ENCODE data around the gene AKT1S1. TPM values are rescaled to one million over a fixed set of nuclear protein-coding genes. Genes with fewer than 3 reads are reported as not detected.

The AKT1S1 gene
- total and polyA plus RNA-seq, 5 donors from 2014 or later = 3.0 to 12.9 (median 4.1) TPM

DNA sequence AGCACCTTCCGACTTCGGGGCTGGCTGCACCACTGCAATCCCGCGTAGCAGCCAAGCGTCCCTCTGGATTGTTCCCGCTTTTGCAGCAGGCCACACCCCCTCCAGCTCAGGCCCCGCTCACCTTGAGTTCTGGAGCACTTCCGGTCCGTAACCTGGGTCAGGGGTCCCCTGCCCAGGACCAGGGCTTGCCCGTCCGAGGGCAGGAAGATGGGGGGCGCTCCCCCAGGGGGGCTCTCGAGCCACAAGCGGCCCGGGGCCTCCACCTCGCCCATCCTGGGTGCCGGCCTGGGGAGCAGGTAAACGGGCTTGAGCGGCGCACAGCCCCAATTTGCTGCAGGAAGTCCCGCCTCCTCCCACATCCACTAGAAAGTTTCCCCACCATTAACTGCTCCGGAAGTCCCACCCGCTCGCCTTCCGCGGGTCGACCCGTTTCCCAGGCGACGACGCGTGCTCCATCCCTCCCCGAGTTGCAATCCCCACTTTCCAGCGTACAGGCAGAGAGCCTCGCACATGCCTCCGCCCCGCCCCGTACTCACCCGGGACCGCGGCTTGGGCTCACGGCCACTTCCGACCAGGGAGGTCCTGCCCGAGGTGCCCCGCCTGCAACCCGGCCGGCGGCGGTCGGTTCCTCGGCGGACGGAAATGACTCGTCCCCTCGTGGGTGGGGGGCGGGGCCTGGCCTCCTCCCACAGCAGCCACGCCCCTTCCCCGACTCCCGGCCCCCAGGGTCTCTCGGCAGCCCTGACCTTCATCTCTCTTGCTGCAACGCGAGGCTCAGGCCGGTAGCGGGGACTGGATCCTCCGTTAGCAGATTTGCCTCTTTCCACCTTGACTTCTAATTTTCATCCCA lies 10.0 kb downstream of the AKT1S1 start, which contains the start of gene PNKP:
Gene PNKP, minus strand, starts transcription at position 644 of the 850 bp plus-strand sequence. Its CDS starts 372 bp downstream, at position 272.
- H3K27me3 ChIP-seq (ENCODE audit: control insufficient read depth, insufficient read depth, low read length) = no peaks in the 10 kb centered on the region
- H3K9me3 ChIP-seq (ENCODE audit: control insufficient read depth in 2 of 2, low read length in 2 of 2) = no peaks in the 10 kb centered on the region
- peak within 1 kb of the TSS; percentile 83 for H3K4me3 ChIP-seq (ENCODE audit: low read depth, low read length)
- ATAC-seq (ENCODE audit: low read depth in 2 of 2) (peak; percentile 50 to 53), DNase-seq (peak; percentile 80 to 95 (median 91))
- peaks cover 6% of the 10 kb centered on the region for H3K36me3 ChIP-seq (ENCODE audit: control insufficient read depth, insufficient read depth, low read length)
- peak within 1 kb of the TSS; percentile 98 for H3K27ac ChIP-seq (ENCODE audit: insufficient read depth, low read length, poor library complexity, severe bottlenecking)
- peaks cover 40% of the 10 kb centered on the region for H3K4me1 ChIP-seq (ENCODE audit: control insufficient read depth, insufficient read depth, low read length, poor library complexity, severe bottlenecking)
- H3K27me3 Mint-ChIP-seq = peaks cover 10% of the 10 kb centered on the region
- peak within 1 kb of the TSS in 2 of 3 donors; percentile 98 to 100 for H3K27ac Mint-ChIP-seq
- no peaks in the 10 kb centered on the region for H3K9me3 Mint-ChIP-seq
- peak within 1 kb of the TSS in 2 of 4 donors; percentile 99 to 100 for H3K4me3 Mint-ChIP-seq
- H3K36me3 Mint-ChIP-seq = peaks cover 5% of the 10 kb centered on the region
- peaks cover 0 to 51% (median 21%) of the 10 kb centered on the region in 4 donors for H3K4me1 Mint-ChIP-seq

DNA sequence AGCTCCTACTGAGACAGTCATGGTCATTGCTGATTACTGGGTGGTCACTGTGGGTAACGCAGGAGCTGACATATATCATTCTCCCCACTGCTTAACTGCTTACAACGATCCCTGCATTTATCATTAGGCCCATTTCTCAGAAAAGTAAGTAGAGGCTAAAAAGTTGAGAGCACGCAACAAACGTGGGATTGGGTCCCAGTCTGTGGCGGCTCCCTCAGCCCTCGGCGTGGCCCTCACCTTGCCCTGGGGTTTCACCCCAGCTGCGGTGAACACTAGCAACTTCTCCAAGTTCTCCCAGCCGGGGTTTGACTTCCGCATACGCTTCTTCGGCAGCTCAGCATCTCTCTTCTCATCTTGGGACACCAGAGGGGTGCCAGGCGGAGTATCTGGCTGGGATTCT lies 12.3 kb downstream of the AKT1S1 start:
- Histone ChIP-seq H3K4me3 (ENCODE audit: low read depth, low read length) (no peak overlapping the region), H3K4me1 (ENCODE audit: control insufficient read depth, insufficient read depth, low read length, poor library complexity, severe bottlenecking) (peaks cover 32% of the 10 kb centered on the region), H3K27ac (ENCODE audit: insufficient read depth, low read length, poor library complexity, severe bottlenecking) (no peak overlapping the region), H3K9me3 (ENCODE audit: control insufficient read depth in 2 of 2, low read length in 2 of 2) (no peaks in the 10 kb centered on the region), H3K36me3 (ENCODE audit: control insufficient read depth, insufficient read depth, low read length) (peaks cover 19% of the 10 kb centered on the region), H3K27me3 (ENCODE audit: control insufficient read depth, insufficient read depth, low read length) (no peaks in the 10 kb centered on the region)
- no peak for ATAC-seq (ENCODE audit: low read depth in 2 of 2)
- peaks cover 5% of the 10 kb centered on the region for H3K36me3 Mint-ChIP-seq
- peaks cover 10% of the 10 kb centered on the region for H3K27me3 Mint-ChIP-seq
- DNase-seq = no peak
- no peak overlapping the region for H3K27ac Mint-ChIP-seq
- H3K4me3 Mint-ChIP-seq = peak overlapping the region in 3 of 4 donors; percentile 6 to 75 (median 58)
- H3K9me3 Mint-ChIP-seq = peaks cover 0 to 1% (median 0%) of the 10 kb centered on the region in 7 donors
- H3K4me1 Mint-ChIP-seq = peaks cover 0 to 35% (median 14%) of the 10 kb centered on the region in 4 donors

DNA sequence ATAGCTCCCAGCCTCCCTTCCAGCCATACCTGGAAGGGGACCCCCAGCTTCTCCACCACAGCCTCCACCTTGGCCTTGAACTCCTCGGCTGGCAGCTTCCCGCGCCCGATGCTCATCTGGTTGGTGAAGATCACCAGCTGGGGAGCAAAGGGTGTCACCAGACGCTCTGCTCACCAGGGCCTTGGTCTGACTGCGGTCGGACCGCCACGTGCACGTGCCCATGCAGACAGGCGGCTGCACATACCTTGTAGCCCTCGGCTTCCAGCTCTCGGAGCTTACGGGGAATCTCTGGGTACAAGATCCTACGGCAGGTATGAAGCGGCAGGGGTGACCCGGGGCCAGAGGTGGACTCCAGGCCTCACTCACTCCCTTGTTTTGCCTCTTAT lies 13.2 kb downstream of the AKT1S1 start:
- no peaks in the 10 kb centered on the region for H3K9me3 ChIP-seq (ENCODE audit: control insufficient read depth in 2 of 2, low read length in 2 of 2)
- peak overlapping the region in 2 of 4 donors; percentile 6 to 21 for H3K4me3 Mint-ChIP-seq
- no peak overlapping the region for H3K4me3 ChIP-seq (ENCODE audit: low read depth, low read length)
- DNase-seq (no peak), ATAC-seq (ENCODE audit: low read depth in 2 of 2) (no peak)
- peaks cover 24% of the 10 kb centered on the region for H3K4me1 ChIP-seq (ENCODE audit: control insufficient read depth, insufficient read depth, low read length, poor library complexity, severe bottlenecking)
- H3K27me3 Mint-ChIP-seq = peaks cover 10% of the 10 kb centered on the region
- peaks cover 0 to 1% (median 0%) of the 10 kb centered on the region in 7 donors for H3K9me3 Mint-ChIP-seq
- no peak overlapping the region for H3K27ac ChIP-seq (ENCODE audit: insufficient read depth, low read length, poor library complexity, severe bottlenecking)
- no peaks in the 10 kb centered on the region for H3K27me3 ChIP-seq (ENCODE audit: control insufficient read depth, insufficient read depth, low read length)
- peaks cover 24% of the 10 kb centered on the region for H3K36me3 ChIP-seq (ENCODE audit: control insufficient read depth, insufficient read depth, low read length)
- H3K36me3 Mint-ChIP-seq = peaks cover 5% of the 10 kb centered on the region
- peaks cover 0 to 35% (median 14%) of the 10 kb centered on the region in 4 donors for H3K4me1 Mint-ChIP-seq
- no peak overlapping the region for H3K27ac Mint-ChIP-seq

DNA sequence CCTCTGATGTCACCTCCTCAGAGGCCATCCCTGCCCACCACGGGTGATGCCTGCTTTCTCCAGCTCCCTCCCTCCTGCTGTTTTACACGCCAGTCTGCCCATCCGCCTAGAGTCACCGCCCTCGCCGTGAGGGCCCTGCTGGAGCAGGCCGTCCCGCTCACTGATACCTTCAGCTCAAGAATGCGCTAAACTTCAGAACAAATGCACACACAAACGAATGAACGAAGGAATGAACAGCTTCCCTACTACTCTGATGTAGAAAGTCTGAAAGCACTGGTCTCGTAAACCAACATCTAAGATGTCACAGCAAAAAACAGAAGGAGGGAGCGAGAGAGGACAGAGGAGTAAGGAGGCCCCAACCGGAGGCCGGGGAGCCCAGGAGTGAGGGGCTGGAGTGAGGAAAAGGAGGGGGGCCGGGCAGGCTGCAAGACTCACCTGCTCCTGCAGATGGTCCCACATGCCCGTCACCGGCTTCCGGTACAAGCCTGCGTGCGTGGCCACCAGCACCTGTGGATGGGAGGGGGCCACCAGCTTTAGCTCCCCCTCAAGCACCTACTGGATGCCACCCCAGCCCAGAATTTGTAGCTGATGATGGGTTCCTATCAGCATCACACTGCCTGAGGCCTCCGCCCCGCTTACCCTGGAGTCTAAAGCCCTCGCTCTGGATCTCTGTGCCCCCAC lies 13.8 kb downstream of the AKT1S1 start:
- H3K36me3 Mint-ChIP-seq = peaks cover 5% of the 10 kb centered on the region
- Histone ChIP-seq H3K27me3 (ENCODE audit: control insufficient read depth, insufficient read depth, low read length) (no peaks in the 10 kb centered on the region), H3K36me3 (ENCODE audit: control insufficient read depth, insufficient read depth, low read length) (peaks cover 27% of the 10 kb centered on the region), H3K9me3 (ENCODE audit: control insufficient read depth in 2 of 2, low read length in 2 of 2) (no peaks in the 10 kb centered on the region), H3K27ac (ENCODE audit: insufficient read depth, low read length, poor library complexity, severe bottlenecking) (no peak overlapping the region), H3K4me3 (ENCODE audit: low read depth, low read length) (no peak overlapping the region), H3K4me1 (ENCODE audit: control insufficient read depth, insufficient read depth, low read length, poor library complexity, severe bottlenecking) (peaks cover 19% of the 10 kb centered on the region)
- no peak for ATAC-seq (ENCODE audit: low read depth in 2 of 2)
- H3K9me3 Mint-ChIP-seq = peaks cover 0 to 1% (median 0%) of the 10 kb centered on the region in 7 donors
- peaks cover 10% of the 10 kb centered on the region for H3K27me3 Mint-ChIP-seq
- H3K4me1 Mint-ChIP-seq = peaks cover 0 to 35% (median 14%) of the 10 kb centered on the region in 4 donors
- peak overlapping the region in 1 of 3 donors; percentile 79 for H3K27ac Mint-ChIP-seq
- DNase-seq = no peak
- peak overlapping the region in 2 of 4 donors; percentile 2 to 47 for H3K4me3 Mint-ChIP-seq

DNA sequence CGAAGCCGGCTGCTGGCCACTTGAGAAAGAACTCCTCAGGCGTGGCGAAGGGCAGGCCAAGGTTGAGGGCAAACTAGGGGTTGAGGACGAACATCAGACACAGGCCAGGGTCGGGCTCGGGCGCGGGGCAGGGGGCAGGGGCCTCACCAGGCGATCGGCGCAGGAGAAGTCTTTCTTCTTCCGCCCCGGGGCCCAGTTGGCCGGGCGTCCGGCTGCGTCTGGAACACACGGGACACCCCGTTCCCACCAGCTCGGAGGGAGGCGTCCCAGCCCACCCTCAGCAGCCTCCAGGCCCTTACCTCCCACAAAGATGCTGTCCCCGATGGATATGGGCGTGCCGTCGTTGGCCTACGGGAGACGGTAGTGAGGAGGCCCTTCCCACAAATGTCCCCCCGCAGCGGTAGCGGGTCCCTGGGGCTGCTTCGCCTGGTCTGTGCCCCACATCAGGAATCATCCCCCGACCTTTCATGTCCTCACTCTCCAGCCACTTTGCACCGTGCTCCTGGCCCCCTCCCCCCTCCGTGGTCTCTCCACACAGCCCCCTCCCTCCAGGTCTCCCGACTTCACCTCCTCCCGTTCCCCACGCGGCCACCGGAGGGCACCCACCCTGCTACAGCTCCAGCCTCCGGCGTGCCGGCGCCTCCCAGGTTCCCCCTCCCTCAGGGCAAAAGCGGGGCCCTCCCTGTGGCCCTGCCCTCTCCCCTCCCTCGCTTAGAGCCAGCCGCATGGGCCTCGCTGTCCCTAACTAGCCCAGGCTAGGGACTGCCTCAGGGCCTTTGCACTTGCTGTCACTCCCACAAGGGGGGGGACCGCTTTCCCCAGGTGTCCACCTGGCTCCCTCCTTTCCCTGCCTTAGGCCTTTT lies 14.5 kb downstream of the AKT1S1 start:
- peaks cover 0 to 1% (median 0%) of the 10 kb centered on the region in 7 donors for H3K9me3 Mint-ChIP-seq
- H3K4me3 ChIP-seq (ENCODE audit: low read depth, low read length) = no peak overlapping the region
- peaks cover 7% of the 10 kb centered on the region for H3K27me3 Mint-ChIP-seq
- H3K27ac Mint-ChIP-seq = no peak overlapping the region
- H3K36me3 Mint-ChIP-seq = peaks cover 5% of the 10 kb centered on the region
- no peak overlapping the region for H3K27ac ChIP-seq (ENCODE audit: insufficient read depth, low read length, poor library complexity, severe bottlenecking)
- peaks cover 27% of the 10 kb centered on the region for H3K36me3 ChIP-seq (ENCODE audit: control insufficient read depth, insufficient read depth, low read length)
- DNase-seq (no peak), ATAC-seq (ENCODE audit: low read depth in 2 of 2) (no peak)
- no peaks in the 10 kb centered on the region for H3K9me3 ChIP-seq (ENCODE audit: control insufficient read depth in 2 of 2, low read length in 2 of 2)
- no peaks in the 10 kb centered on the region for H3K27me3 ChIP-seq (ENCODE audit: control insufficient read depth, insufficient read depth, low read length)
- H3K4me1 Mint-ChIP-seq = peaks cover 0 to 30% (median 14%) of the 10 kb centered on the region in 4 donors
- peak overlapping the region in 2 of 4 donors; percentile 2 to 47 for H3K4me3 Mint-ChIP-seq
- peaks cover 18% of the 10 kb centered on the region for H3K4me1 ChIP-seq (ENCODE audit: control insufficient read depth, insufficient read depth, low read length, poor library complexity, severe bottlenecking)

DNA sequence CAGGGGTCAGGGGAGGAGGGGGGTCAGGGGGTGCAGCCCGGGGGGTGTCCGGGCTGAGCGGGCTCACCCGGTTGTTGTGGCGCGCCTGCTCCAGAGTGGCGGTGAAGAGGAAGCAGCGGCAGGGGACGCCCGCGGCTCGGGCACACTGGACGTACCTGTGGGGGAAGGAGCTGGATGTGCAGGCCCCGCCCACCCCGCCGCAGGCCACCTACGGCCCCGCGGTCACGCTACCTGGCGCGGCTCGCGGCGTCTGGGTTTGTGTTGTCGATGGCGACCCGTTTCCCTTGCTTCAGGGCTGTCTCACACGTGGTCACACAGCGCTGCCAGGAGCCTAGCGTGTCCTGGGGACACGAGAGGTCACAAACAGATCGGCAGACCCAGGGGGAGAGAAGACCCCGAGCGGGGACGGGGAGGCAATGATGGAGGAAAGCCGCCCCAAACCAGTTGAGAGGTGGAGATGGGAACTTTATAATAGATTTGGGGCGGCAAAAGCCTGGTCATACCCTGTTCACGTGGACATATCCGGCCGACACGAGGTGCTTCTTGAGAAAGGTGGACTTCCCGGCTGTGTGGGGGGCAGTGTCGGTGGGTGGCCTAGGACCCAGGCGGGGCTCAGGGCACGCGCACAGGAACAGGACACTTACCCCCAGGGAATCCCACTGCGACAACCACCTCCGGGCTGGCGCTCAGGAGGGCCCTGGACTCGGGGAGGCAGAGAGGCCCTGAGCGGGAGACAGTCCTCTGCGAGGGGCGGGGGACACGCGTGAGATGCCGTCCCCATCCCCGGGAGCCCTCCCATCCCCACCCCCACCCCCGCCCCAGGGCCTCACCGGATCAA lies 15.4 kb downstream of the AKT1S1 start:
- H3K36me3 Mint-ChIP-seq = peaks cover 5% of the 10 kb centered on the region
- H3K4me1 Mint-ChIP-seq = peaks cover 0 to 24% (median 14%) of the 10 kb centered on the region in 4 donors
- Histone ChIP-seq H3K27me3 (ENCODE audit: control insufficient read depth, insufficient read depth, low read length) (no peaks in the 10 kb centered on the region), H3K27ac (ENCODE audit: insufficient read depth, low read length, poor library complexity, severe bottlenecking) (no peak overlapping the region), H3K4me1 (ENCODE audit: control insufficient read depth, insufficient read depth, low read length, poor library complexity, severe bottlenecking) (peaks cover 12% of the 10 kb centered on the region), H3K9me3 (ENCODE audit: control insufficient read depth in 2 of 2, low read length in 2 of 2) (no peaks in the 10 kb centered on the region), H3K4me3 (ENCODE audit: low read depth, low read length) (no peak overlapping the region), H3K36me3 (ENCODE audit: control insufficient read depth, insufficient read depth, low read length) (peaks cover 29% of the 10 kb centered on the region)
- ATAC-seq (ENCODE audit: low read depth in 2 of 2) (no peak), DNase-seq (no peak)
- peaks cover 0 to 1% (median 0%) of the 10 kb centered on the region in 7 donors for H3K9me3 Mint-ChIP-seq
- H3K27me3 Mint-ChIP-seq = no peaks in the 10 kb centered on the region
- H3K4me3 Mint-ChIP-seq = peak overlapping the region in 1 of 4 donors; percentile 38
- H3K27ac Mint-ChIP-seq = peak overlapping the region in 1 of 3 donors; percentile 56

Measured in CD4-positive, CD25-positive, alpha-beta regulatory T cell (primary cell).